GM18909 (cell line): ENCODE results near the gene THAP4.

Experiments
- ATAC-seq: cut with Tn5 transposase; IDR thresholded peaks from one replicate; pipeline ENCODE4 v1.9.1; 2021; ENCODE audit warnings: mild to moderate bottlenecking; ENCODE audit not compliant: unreplicated experiment, poor library complexity

THAP4 gene

DNA sequence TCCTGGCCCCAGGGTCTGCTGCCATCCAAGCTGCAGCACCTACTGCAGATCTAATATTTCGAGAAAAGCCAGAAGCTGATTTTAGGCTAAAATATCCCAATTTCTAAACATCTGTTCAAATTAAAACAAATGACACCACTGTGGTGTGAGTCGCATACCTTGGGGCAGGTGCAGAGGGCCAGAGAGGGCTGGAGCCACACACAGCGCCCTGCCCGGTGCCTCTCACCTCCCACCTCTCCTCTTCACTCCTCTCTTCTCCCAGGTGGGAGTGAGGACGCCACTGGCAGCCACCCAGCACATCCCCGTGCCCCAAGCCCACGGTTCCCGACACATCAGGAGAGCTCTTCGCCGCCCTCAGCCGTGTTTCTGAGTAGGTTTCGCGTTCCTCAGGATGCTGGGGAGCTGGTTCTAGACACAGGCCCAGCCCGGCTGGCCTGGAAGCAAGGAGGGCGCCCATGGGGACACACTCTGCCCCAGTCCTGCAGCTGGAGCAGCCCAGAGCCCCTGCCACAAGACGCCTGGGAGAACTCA, 21.4 kb downstream of the THAP4 start:
- no peak for ATAC-seq

DNA sequence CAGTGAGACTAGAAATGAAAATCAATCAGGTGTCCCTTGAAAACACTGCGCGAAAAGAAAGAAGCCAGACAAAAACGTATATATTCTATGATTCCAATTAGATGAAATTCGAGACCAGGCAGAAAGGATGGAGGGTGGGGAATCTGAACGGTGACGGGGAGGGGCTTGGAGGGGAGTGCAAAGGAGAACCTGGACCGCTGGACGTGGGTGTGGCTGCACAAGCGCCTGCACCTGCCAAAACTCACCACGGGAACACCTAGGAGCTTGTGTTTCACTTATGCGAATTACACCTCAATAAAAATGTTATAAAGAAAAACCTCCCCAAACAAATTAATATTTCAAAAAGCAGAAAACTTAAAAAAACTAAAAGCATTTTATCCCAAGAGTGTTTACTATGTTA, 21.9 kb downstream of the THAP4 start:
- ATAC-seq, result no peak

GRCh38 chr2:241613017-241613780, 23.8 kb downstream of the THAP4 start:
- ATAC-seq, result no peak

GRCh38 chr2:241612156-241613016, 24.6 kb downstream of the THAP4 start:
- ATAC-seq, result no peak

GRCh38 chr2:241611062-241611461, 25.9 kb downstream of the THAP4 start:
- no peak for ATAC-seq

GRCh38 chr2:241609859-241610793, 26.8 kb downstream of the THAP4 start:
- peak; percentile 97 for ATAC-seq

GRCh38 chr2:241608881-241609280, 28.1 kb downstream of the THAP4 start:
- no peak for ATAC-seq

DNA sequence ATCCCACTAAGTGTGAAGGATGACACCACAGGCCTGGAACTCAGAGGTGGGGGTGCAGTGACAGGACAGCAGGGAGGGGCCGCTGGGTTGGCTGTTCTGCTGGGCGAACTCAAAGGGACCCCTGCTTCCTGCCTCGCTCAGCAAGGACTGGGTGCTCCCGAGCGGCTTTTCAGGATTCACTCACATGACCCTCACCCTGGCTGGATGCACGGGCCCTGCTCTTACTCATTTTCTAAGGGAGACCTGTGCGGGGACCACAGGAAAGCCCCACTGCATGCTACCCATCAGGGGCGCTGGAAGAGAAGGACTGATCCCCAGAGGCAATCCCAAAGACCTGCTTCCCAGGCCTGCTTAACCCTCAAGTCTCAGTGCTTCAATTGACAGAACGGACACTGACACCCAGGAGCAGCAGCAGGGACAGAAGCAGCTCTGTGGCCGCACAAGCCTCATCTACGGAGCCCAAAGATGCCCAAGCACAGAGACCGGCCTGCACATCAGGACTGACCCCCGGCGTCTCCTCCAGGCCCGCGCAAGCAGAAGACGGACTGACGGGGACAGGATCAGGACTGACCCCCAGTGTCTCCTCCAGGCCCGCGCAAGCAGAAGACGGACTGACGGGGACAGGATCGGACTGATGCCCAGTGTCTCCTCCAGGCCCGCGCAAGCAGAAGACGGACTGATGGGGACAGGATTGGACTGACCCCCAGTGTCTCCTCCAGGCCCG, 29.6 kb downstream of the THAP4 start:
- no peak for ATAC-seq

DNA sequence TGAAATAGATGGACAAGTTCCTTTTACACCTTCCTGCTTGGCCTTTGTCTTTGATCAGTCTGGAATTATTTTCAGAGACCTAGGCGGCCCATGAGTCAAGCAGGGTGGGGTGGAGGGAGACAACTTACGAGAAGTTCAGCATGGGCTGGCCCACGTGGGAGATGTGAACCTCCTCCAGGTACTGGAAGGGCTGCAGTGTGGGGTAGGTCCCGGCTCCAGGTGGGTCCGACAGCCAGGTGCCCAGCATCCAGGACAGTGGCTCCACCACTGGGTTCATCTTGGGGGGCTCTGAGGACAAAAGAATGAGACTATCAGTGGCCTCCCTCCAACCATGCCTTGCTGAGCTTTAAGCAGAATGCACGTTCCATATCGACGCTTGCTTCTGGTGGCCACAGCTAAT, 30.8 kb downstream of the THAP4 start:
- ATAC-seq, result no peak

GRCh38 chr2:241603686-241604085, 33.3 kb downstream of the THAP4 start:
- ATAC-seq, result no peak

- ATAC-seq, result no peak
Observed at GRCh38 chr2:241602720-241603119, 34.2 kb downstream of the THAP4 start.

GRCh38 chr2:241601841-241602240, 35.1 kb downstream of the THAP4 start:
- no peak for ATAC-seq

- ATAC-seq, result no peak
Observed at GRCh38 chr2:241599615-241600014, 37.3 kb downstream of the THAP4 start.

GRCh38 chr2:241598487-241598886, 38.5 kb downstream of the THAP4 start:
- no peak for ATAC-seq

GRCh38 chr2:241598061-241598460, 38.9 kb downstream of the THAP4 start:
- no peak for ATAC-seq

- ATAC-seq, result no peak
Observed at GRCh38 chr2:241597561-241597960, 39.4 kb downstream of the THAP4 start.

- no peak for ATAC-seq
Observed at GRCh38 chr2:241595600-241596140, 41.3 kb downstream of the THAP4 start.

- no peak for ATAC-seq
Observed at GRCh38 chr2:241593271-241593670, 43.7 kb downstream of the THAP4 start.

DNA sequence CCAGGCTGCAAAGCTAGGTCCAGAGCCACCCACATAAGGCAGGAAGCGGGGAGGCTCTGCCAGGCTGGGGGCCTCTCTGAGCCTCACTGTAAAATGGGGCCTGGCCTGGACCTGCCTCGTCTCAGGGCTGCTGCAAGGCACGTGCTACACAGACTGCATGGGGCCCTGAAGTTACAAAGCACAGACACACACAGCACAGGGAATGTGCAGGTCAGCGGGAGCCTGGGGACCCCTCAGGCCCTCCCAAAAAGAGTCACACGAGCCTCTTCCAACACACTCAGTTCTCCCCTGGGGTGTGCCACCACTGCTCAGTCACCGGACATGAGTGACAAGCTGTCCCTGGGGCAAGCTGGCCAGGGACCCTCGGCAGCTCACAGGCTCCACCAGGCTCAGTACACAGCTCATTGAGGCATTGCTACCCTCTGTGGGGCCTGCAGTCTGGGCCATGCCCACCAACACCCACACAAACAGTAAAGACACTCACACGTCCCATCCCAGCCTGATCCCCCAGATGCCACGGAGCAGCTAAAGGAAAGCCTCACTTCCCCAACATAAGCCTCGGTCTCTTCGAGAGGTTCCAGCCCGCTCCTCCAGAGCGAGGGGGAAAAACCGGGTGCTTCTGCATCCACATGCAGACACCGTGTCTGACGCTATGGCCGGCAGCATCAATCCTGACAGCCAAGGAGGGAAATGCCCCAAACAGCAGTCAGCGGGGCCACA, 44.7 kb downstream of the THAP4 start:
- ATAC-seq, result no peak
